ENCODE data around the gene IL17B.

The IL17B gene

GRCh38 chr5:149380466-149381121 lies 1.5 kb upstream of the IL17B start:
- DNase-seq (ENCODE audit: extremely low read depth in 1 of 2, low read depth in 1 of 2), result no peak

GRCh38 chr5:149379818-149380374 lies 804 bp upstream of the IL17B start:
- no peak for DNase-seq (ENCODE audit: extremely low read depth in 1 of 2, low read depth in 1 of 2)

GRCh38 chr5:149378241-149378820 lies 761 bp downstream of the IL17B start:
- DNase-seq (ENCODE audit: extremely low read depth in 1 of 2, low read depth in 1 of 2), result no peak

- no peak for DNase-seq (ENCODE audit: extremely low read depth in 1 of 2, low read depth in 1 of 2)
Measured at GRCh38 chr5:149376711-149377447, 2.2 kb downstream of the IL17B start.

GRCh38 chr5:149376104-149376503 lies 3.0 kb downstream of the IL17B start:
- DNase-seq (ENCODE audit: extremely low read depth in 1 of 2, low read depth in 1 of 2), result no peak

GRCh38 chr5:149375434-149375833 lies 3.7 kb downstream of the IL17B start:
- DNase-seq (ENCODE audit: extremely low read depth in 1 of 2, low read depth in 1 of 2), result no peak

GRCh38 chr5:149374801-149375200 lies 4.3 kb downstream of the IL17B start:
- no peak for DNase-seq (ENCODE audit: extremely low read depth in 1 of 2, low read depth in 1 of 2)

- no peak for DNase-seq (ENCODE audit: extremely low read depth in 1 of 2, low read depth in 1 of 2)
Measured at GRCh38 chr5:149374303-149374702, 4.8 kb downstream of the IL17B start.

- no peak for DNase-seq (ENCODE audit: extremely low read depth in 1 of 2, low read depth in 1 of 2)
Measured at GRCh38 chr5:149372932-149373331, 6.2 kb downstream of the IL17B start.

- DNase-seq (ENCODE audit: extremely low read depth in 1 of 2, low read depth in 1 of 2), result no peak
Measured at GRCh38 chr5:149372076-149372795, 6.9 kb downstream of the IL17B start.

- peak in 1 of 2 donors; percentile 28 for DNase-seq (ENCODE audit: extremely low read depth in 1 of 2, low read depth in 1 of 2)
Measured at GRCh38 chr5:149371296-149371962, 7.7 kb downstream of the IL17B start.

- DNase-seq (ENCODE audit: extremely low read depth in 1 of 2, low read depth in 1 of 2), result no peak
Measured at GRCh38 chr5:149370878-149371277, 8.2 kb downstream of the IL17B start.

- DNase-seq (ENCODE audit: extremely low read depth in 1 of 2, low read depth in 1 of 2), result no peak
Measured at GRCh38 chr5:149367972-149368645, 11.0 kb downstream of the IL17B start.

GRCh38 chr5:149367249-149367971 lies 11.7 kb downstream of the IL17B start:
- DNase-seq (ENCODE audit: extremely low read depth in 1 of 2, low read depth in 1 of 2), result peak in 1 of 2 donors; percentile 23

GRCh38 chr5:149366169-149366729 lies 12.8 kb downstream of the IL17B start:
- no peak for DNase-seq (ENCODE audit: extremely low read depth in 1 of 2, low read depth in 1 of 2)

GRCh38 chr5:149365418-149365817 lies 13.7 kb downstream of the IL17B start:
- no peak for DNase-seq (ENCODE audit: extremely low read depth in 1 of 2, low read depth in 1 of 2)

GRCh38 chr5:149364719-149365118 lies 14.4 kb downstream of the IL17B start:
- DNase-seq (ENCODE audit: extremely low read depth in 1 of 2, low read depth in 1 of 2), result no peak

- DNase-seq (ENCODE audit: extremely low read depth in 1 of 2, low read depth in 1 of 2), result no peak
Measured at GRCh38 chr5:149363936-149364335, 15.2 kb downstream of the IL17B start.

GRCh38 chr5:149363358-149363757 lies 15.7 kb downstream of the IL17B start:
- no peak for DNase-seq (ENCODE audit: extremely low read depth in 1 of 2, low read depth in 1 of 2)
